ENCODE data around the gene OR52D1.

OR52D1 gene

DNA sequence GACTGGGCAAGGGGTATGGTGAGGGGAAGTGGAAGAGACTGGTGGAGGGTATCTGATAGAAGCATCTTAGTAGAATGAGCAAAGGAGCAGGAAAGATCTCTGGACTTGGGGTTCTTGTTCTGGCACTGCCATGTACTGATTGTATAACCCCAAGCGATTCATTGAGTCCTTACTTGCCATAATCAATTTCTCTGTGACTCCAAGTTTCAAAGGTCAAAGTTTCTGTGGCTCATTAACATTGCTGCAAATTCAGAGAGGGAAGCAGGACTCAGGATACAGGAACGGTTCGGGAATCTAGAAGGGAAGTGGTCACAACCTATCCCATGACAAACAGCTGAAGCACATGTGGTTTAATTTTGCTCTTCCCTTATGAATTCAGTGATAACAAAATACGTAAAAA lies 39.1 kb upstream of the OR52D1 start:
- H3K27ac ChIP-seq (ENCODE audit: low read depth, low read length) = no peak overlapping the region
- H2BK5ac ChIP-seq (ENCODE audit: low read depth, low read length, poor library complexity) = no peak overlapping the region
- no peaks in the 10 kb centered on the region for H3K79me2 ChIP-seq (ENCODE audit: control insufficient read depth, insufficient read depth, low read length, poor library complexity)
- H3K9ac ChIP-seq (ENCODE audit: low read length) = no peak overlapping the region
- no peak overlapping the region for H4K91ac ChIP-seq (ENCODE audit: low read depth, low read length)
- no peak for DNase-seq
- no peak overlapping the region for H2BK120ac ChIP-seq (ENCODE audit: insufficient read depth, low read length, poor library complexity)
- no peak overlapping the region for H2AK5ac ChIP-seq (ENCODE audit: low read length)
- H3K4ac ChIP-seq (ENCODE audit: low read depth, low read length) = no peak overlapping the region
- H3K27me3 ChIP-seq (ENCODE audit: insufficient read depth, low read length) = no peaks in the 10 kb centered on the region
- WGBS (ENCODE audit: extremely low coverage, insufficient coverage, insufficient read length) = no CpG with 5 or more reads among the region's 4 CpGs
- H3K4me1 ChIP-seq (ENCODE audit: control insufficient read depth in 1 of 2, insufficient read depth in 2 of 2, low read length in 2 of 2) = no peaks in the 10 kb centered on the region
- no peak overlapping the region for H2BK12ac ChIP-seq (ENCODE audit: low read length)
- no peak overlapping the region for H4K8ac ChIP-seq (ENCODE audit: low read depth, low read length)
- no peak overlapping the region for H4K12ac ChIP-seq (ENCODE audit: low read depth, low read length)
- H3K18ac ChIP-seq (ENCODE audit: low read length) = no peak overlapping the region
- no peak overlapping the region for H3K4me2 ChIP-seq (ENCODE audit: low read length)
- H3K79me1 ChIP-seq (ENCODE audit: low read length) = no peaks in the 10 kb centered on the region
- no peaks in the 10 kb centered on the region for H3K9me3 ChIP-seq (ENCODE audit: insufficient read depth, low read depth, low read length)
- no peak overlapping the region for H2AFZ ChIP-seq (ENCODE audit: insufficient read depth, low read length, poor library complexity)
- H3K14ac ChIP-seq (ENCODE audit: low read length) = no peak overlapping the region
- H3K23ac ChIP-seq (ENCODE audit: low read length) = no peak overlapping the region
- H3K4me3 ChIP-seq (ENCODE audit: low read depth, low read length) = no peak overlapping the region
- H3K36me3 ChIP-seq (ENCODE audit: control insufficient read depth in 1 of 2, insufficient read depth in 2 of 2, low read length in 2 of 2) = no peaks in the 10 kb centered on the region

DNA sequence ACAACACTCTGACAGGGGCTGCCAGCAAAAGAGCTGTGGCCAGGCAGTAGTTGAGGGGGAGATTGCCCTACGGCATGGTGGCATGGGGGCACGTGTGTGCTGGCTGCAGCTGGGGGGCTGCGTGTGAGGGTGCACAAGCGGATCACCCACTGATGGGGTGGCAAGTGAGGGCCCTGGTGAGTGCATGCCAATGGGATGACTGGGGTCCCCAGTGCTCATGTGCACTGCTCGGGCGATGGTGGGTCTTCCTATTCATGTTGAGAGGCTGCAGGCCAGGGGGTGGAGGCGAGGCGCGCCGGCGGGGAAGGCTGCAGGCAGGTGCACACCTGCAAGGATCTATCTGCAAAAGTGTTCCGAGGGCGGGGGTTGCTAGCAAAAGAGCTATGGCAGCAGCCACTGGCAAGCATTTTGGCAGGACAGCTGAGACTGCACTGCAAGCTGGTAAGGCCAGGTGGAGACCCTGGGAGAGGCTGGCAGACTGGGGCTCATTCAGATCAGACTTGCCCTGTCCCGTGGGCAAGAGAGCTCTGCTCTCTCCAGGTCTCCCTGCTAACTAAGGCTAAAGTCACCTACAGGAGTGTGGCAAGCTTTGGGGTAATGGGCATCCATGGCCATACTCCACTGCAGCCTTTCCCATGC lies 27.4 kb upstream of the OR52D1 start:
- Histone ChIP-seq H3K79me2 (ENCODE audit: control insufficient read depth, insufficient read depth, low read length, poor library complexity) (no peaks in the 10 kb centered on the region), H2BK12ac (ENCODE audit: low read length) (no peak overlapping the region), H3K36me3 (ENCODE audit: control insufficient read depth in 1 of 2, insufficient read depth in 2 of 2, low read length in 2 of 2) (no peaks in the 10 kb centered on the region), H2BK5ac (ENCODE audit: low read depth, low read length, poor library complexity) (no peak overlapping the region), H3K18ac (ENCODE audit: low read length) (no peak overlapping the region), H2BK120ac (ENCODE audit: insufficient read depth, low read length, poor library complexity) (no peak overlapping the region), H2AK5ac (ENCODE audit: low read length) (no peak overlapping the region), H3K23ac (ENCODE audit: low read length) (no peak overlapping the region), H3K14ac (ENCODE audit: low read length) (no peak overlapping the region), H3K4me1 (ENCODE audit: control insufficient read depth in 1 of 2, insufficient read depth in 2 of 2, low read length in 2 of 2) (no peaks in the 10 kb centered on the region), H4K91ac (ENCODE audit: low read depth, low read length) (no peak overlapping the region), H3K9ac (ENCODE audit: low read length) (no peak overlapping the region), H3K9me3 (ENCODE audit: insufficient read depth, low read depth, low read length) (no peaks in the 10 kb centered on the region), H4K12ac (ENCODE audit: low read depth, low read length) (no peak overlapping the region), H3K4me3 (ENCODE audit: low read depth, low read length) (no peak overlapping the region), H4K8ac (ENCODE audit: low read depth, low read length) (no peak overlapping the region), H2AFZ (ENCODE audit: insufficient read depth, low read length, poor library complexity) (no peak overlapping the region), H3K27me3 (ENCODE audit: insufficient read depth, low read length) (no peaks in the 10 kb centered on the region), H3K4me2 (ENCODE audit: low read length) (no peak overlapping the region), H3K4ac (ENCODE audit: low read depth, low read length) (no peak overlapping the region), H3K27ac (ENCODE audit: low read depth, low read length) (no peak overlapping the region), H3K79me1 (ENCODE audit: low read length) (no peaks in the 10 kb centered on the region)
- WGBS (ENCODE audit: extremely low coverage, insufficient coverage, insufficient read length) = no CpG with 5 or more reads among the region's 14 CpGs
- no peak for DNase-seq

DNA sequence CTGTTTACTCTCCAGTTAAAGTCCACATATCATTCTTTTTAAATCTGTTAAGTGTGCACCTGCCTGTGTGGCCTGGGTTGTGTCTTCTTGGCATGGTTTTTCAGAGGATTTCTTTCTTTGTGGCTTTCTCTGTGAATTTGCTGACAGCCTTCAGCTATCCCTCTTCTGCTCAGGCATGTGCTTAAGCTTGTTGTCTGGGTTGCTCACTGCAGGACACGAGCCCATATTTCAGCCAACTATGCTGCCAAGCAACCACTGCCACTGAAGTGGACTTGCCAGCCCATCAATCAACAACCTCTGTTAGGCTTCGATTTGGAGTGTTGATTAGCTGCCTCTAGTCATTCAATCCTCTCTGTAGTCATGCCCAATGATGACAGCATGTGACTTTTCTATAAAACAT lies 21.0 kb upstream of the OR52D1 start:
- Histone ChIP-seq H2BK12ac (ENCODE audit: low read length) (no peak overlapping the region), H3K9me3 (ENCODE audit: insufficient read depth, low read depth, low read length) (no peaks in the 10 kb centered on the region), H4K91ac (ENCODE audit: low read depth, low read length) (no peak overlapping the region), H3K4ac (ENCODE audit: low read depth, low read length) (no peak overlapping the region), H2BK120ac (ENCODE audit: insufficient read depth, low read length, poor library complexity) (no peak overlapping the region), H3K4me3 (ENCODE audit: low read depth, low read length) (no peak overlapping the region), H2AFZ (ENCODE audit: insufficient read depth, low read length, poor library complexity) (no peak overlapping the region), H3K4me2 (ENCODE audit: low read length) (no peak overlapping the region), H3K4me1 (ENCODE audit: control insufficient read depth in 1 of 2, insufficient read depth in 2 of 2, low read length in 2 of 2) (no peaks in the 10 kb centered on the region), H3K27me3 (ENCODE audit: insufficient read depth, low read length) (no peaks in the 10 kb centered on the region), H3K23ac (ENCODE audit: low read length) (no peak overlapping the region), H2BK5ac (ENCODE audit: low read depth, low read length, poor library complexity) (no peak overlapping the region), H4K8ac (ENCODE audit: low read depth, low read length) (no peak overlapping the region), H3K9ac (ENCODE audit: low read length) (no peak overlapping the region), H3K27ac (ENCODE audit: low read depth, low read length) (no peak overlapping the region), H3K18ac (ENCODE audit: low read length) (no peak overlapping the region), H3K36me3 (ENCODE audit: control insufficient read depth in 1 of 2, insufficient read depth in 2 of 2, low read length in 2 of 2) (no peaks in the 10 kb centered on the region), H3K14ac (ENCODE audit: low read length) (no peak overlapping the region), H3K79me1 (ENCODE audit: low read length) (no peaks in the 10 kb centered on the region), H4K12ac (ENCODE audit: low read depth, low read length) (no peak overlapping the region), H3K79me2 (ENCODE audit: control insufficient read depth, insufficient read depth, low read length, poor library complexity) (no peaks in the 10 kb centered on the region), H2AK5ac (ENCODE audit: low read length) (no peak overlapping the region)
- no peak for DNase-seq
- no CpG with 5 or more reads among the region's 2 CpGs for WGBS (ENCODE audit: extremely low coverage, insufficient coverage, insufficient read length)

DNA sequence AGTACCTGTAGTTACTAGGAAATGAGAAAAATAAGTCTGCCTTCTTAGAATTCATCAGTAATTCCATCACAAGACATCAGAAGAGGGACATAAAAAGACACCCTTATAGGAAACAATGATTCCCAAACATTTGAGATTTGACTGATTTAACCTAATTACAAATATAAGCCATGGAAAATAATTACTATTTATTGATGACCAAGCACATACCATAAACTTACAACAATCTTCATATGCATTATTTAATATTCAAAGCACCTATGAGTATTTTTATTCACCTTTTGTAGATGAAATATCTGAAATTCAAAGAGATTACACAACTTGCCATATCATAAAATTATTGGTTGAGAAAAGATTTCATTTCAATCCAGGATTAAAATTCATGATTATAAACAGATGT lies 14.6 kb upstream of the OR52D1 start:
- Histone ChIP-seq H4K8ac (ENCODE audit: low read depth, low read length) (no peak overlapping the region), H2BK5ac (ENCODE audit: low read depth, low read length, poor library complexity) (no peak overlapping the region), H2BK120ac (ENCODE audit: insufficient read depth, low read length, poor library complexity) (no peak overlapping the region), H3K18ac (ENCODE audit: low read length) (no peak overlapping the region), H3K4me1 (ENCODE audit: control insufficient read depth in 1 of 2, insufficient read depth in 2 of 2, low read length in 2 of 2) (no peaks in the 10 kb centered on the region), H4K91ac (ENCODE audit: low read depth, low read length) (no peak overlapping the region), H3K4ac (ENCODE audit: low read depth, low read length) (no peak overlapping the region), H3K9ac (ENCODE audit: low read length) (no peak overlapping the region), H2AFZ (ENCODE audit: insufficient read depth, low read length, poor library complexity) (no peak overlapping the region), H3K9me3 (ENCODE audit: insufficient read depth, low read depth, low read length) (no peaks in the 10 kb centered on the region), H3K14ac (ENCODE audit: low read length) (no peak overlapping the region), H3K36me3 (ENCODE audit: control insufficient read depth in 1 of 2, insufficient read depth in 2 of 2, low read length in 2 of 2) (no peaks in the 10 kb centered on the region), H3K4me2 (ENCODE audit: low read length) (no peak overlapping the region), H3K23ac (ENCODE audit: low read length) (no peak overlapping the region), H3K4me3 (ENCODE audit: low read depth, low read length) (no peak overlapping the region), H3K27me3 (ENCODE audit: insufficient read depth, low read length) (no peaks in the 10 kb centered on the region), H3K79me1 (ENCODE audit: low read length) (no peaks in the 10 kb centered on the region), H4K12ac (ENCODE audit: low read depth, low read length) (no peak overlapping the region), H3K27ac (ENCODE audit: low read depth, low read length) (no peak overlapping the region), H2AK5ac (ENCODE audit: low read length) (no peak overlapping the region), H2BK12ac (ENCODE audit: low read length) (no peak overlapping the region), H3K79me2 (ENCODE audit: control insufficient read depth, insufficient read depth, low read length, poor library complexity) (no peaks in the 10 kb centered on the region)
- DNase-seq = no peak
